GM18870 (cell line): ENCODE results near the gene ULK4.
"Not testable (repeated sequence)": the region's sequence is repeated elsewhere in the genome, so short reads cannot be mapped to it uniquely, and the experiment has no call there.

ENCODE experiments used
- ATAC-seq: cut with Tn5 transposase; IDR thresholded peaks from one replicate; pipeline ENCODE4 v1.9.1; 2021; ENCODE audit warnings: moderate library complexity; ENCODE audit not compliant: unreplicated experiment

Gene ULK4

GRCh38 chr3:41592753-41593510 is 369.0 kb downstream of the ULK4 start:
- ATAC-seq, result no peak

GRCh38 chr3:41583014-41583413 is 378.9 kb downstream of the ULK4 start:
- ATAC-seq, result no peak

- ATAC-seq, result peak; percentile 99
These were observed 380.2 kb downstream of the ULK4 start for GRCh38 chr3:41581700-41582099.

GRCh38 chr3:41580274-41580959 is 381.5 kb downstream of the ULK4 start:
- ATAC-seq, result no peak

GRCh38 chr3:41579861-41580260 is 382.0 kb downstream of the ULK4 start:
- no peak for ATAC-seq

GRCh38 chr3:41578798-41579197 is 383.1 kb downstream of the ULK4 start:
- no peak for ATAC-seq

GRCh38 chr3:41575724-41576123 is 386.2 kb downstream of the ULK4 start:
- ATAC-seq, result no peak

GRCh38 chr3:41574900-41575299 is 387.0 kb downstream of the ULK4 start:
- ATAC-seq, result no peak

GRCh38 chr3:41573591-41573990 is 388.3 kb downstream of the ULK4 start:
- ATAC-seq, result no peak

GRCh38 chr3:41572092-41572491 is 389.8 kb downstream of the ULK4 start:
- no peak for ATAC-seq

- ATAC-seq, result no peak
These were observed 392.1 kb downstream of the ULK4 start for GRCh38 chr3:41569632-41570305.

GRCh38 chr3:41565948-41566514 is 395.9 kb downstream of the ULK4 start:
- no peak for ATAC-seq

GRCh38 chr3:41565003-41565402 is 396.9 kb downstream of the ULK4 start:
- no peak for ATAC-seq

- not testable (repeated sequence) for ATAC-seq
These were observed 405.7 kb downstream of the ULK4 start for GRCh38 chr3:41556245-41556644.

GRCh38 chr3:41532976-41533375 is 428.9 kb downstream of the ULK4 start:
- no peak for ATAC-seq

- ATAC-seq, result no peak
These were observed 434.8 kb downstream of the ULK4 start for GRCh38 chr3:41526995-41527573.

- no peak for ATAC-seq
These were observed 436.4 kb downstream of the ULK4 start for GRCh38 chr3:41525303-41526064.

- no peak for ATAC-seq
These were observed 438.0 kb downstream of the ULK4 start for GRCh38 chr3:41523897-41524296.

- ATAC-seq, result peak; percentile 66
These were observed 439.3 kb downstream of the ULK4 start for GRCh38 chr3:41522612-41523011.

- no peak for ATAC-seq
These were observed 440.8 kb downstream of the ULK4 start for GRCh38 chr3:41521010-41521655.
